ENCODE results near the gene GHSR.

GHSR gene

DNA sequence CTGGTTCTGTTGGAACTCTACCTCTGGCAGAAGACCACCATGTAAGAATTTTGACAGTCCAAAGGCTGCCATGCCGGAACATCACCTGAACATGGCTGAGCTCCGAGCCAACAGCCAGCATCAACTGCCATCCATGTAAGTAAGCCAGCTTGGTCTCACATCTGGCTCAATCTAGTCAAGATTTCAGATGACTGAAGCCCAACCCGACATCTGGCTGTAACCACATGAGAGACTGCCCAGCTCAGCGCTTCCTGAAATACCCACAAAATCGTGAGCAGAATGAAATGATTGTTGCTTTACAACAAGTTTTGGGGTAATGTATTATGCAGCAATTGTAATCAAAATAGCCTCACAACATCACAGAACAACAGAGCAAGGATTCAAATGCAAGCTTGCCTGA is 32.9 kb downstream of the GHSR start:
- no peak for DNase-seq

- DNase-seq = no peak
These were observed 36.7 kb downstream of the GHSR start for GRCh38 chr3:172411478-172411947.

GRCh38 chr3:172410702-172411477 is 37.4 kb downstream of the GHSR start:
- no peak for DNase-seq

DNA sequence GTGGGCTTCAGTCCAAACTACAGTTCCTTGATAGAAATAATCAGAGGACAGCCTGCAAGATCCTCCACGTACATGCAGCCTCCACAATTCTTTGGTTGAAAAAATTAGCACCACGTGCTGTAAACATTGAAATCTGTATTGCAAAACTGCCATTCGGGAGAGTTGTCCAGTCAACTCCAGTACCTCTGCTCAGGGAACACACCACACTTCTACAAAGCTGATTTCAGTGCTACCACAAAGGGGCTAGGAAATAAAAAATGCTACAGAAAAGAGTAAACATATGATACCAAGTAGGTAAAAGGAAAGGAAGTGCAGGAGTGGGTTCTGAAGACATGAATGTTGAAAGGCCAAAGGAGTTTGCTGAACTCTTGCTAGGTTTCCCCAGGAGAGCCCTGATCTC is 40.4 kb downstream of the GHSR start:
- DNase-seq = no peak

GRCh38 chr3:172405914-172406313 is 42.3 kb downstream of the GHSR start:
- DNase-seq = no peak

GRCh38 chr3:172404237-172404962 is 43.9 kb downstream of the GHSR start:
- DNase-seq = no peak

DNA sequence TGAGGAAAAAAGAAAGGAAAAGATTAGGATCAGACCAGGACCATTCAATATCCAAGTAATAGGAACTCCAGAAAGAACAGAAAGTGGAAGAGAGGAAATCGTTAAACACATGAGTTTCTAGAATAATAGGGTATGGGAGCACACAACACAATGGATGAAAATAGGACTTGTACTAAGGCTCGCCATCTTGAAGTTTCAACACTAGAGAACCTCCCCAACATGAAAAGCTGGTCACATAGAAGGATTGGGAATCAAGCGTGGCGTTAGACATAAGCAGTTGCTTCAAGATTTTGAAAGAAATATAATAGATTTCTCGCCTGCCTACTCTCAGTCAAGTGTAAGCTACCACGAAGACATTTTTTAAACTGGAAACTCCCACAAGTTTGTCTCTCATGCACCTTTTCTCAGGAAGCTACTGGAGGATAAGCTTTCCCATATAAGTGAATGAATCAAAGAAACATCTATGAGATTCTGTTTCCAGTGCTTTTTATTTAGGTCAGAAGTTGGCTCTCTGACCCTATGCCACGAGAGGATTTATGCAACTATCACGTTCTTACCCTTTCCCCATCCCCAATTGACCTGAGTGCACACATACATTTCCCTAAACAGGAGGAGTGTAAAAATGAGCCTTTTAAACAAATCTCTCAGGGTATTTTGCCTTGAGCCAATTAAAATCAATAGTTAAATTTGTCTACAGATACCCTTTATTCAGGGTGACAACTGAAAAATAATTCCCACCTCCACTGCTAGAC is 45.2 kb downstream of the GHSR start:
- no peak for DNase-seq

DNA sequence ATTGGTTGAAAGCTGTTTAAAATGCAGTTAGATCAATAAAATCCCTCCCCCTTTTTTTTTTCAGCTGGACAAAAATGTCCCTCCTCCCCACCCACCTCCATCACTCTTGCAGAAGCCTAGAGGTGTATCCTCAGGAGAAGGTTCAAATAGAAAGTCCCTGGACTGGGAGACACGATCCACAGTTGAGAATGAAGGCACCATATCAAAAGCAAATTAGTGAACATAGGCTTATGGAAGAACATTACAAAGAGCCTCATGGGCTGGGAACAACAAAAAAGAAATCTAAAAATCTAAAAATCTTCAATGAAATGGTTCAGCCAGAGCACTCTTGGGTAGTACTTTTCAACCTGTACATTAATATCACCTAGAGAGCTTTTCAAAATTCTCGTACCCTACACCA is 46.2 kb downstream of the GHSR start:
- DNase-seq = no peak

- no peak for DNase-seq
These were observed 49.8 kb downstream of the GHSR start for GRCh38 chr3:172398484-172398883.

- DNase-seq = no peak
These were observed 50.4 kb downstream of the GHSR start for GRCh38 chr3:172397716-172398405.

DNA sequence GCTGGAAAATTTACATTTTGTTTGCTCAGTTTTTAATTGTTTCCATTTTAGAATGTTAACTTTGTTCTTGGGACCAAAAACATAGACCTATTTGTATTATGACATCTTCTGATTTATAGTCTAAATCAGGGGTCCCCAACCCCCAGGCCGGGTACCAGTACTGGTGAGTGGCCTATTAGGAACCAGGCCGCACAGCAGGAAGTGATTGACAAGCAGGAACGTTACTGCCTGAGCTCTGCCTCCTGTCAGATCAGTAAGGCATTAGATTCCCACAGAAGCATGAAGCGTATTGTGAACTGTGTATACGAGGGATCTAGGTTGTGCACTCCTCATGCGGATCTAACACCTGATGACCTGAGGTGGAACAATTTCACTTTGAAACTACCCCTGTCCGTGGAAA is 51.9 kb downstream of the GHSR start:
- DNase-seq = no peak

GRCh38 chr3:172394692-172395091 is 53.6 kb downstream of the GHSR start:
- no peak for DNase-seq

Data from activated CD4-positive, alpha-beta T cell treated with anti-CD3 and anti-CD28 coated beads for 4 hours (primary cell).